ENCODE results near the gene TOR2A.

TOR2A gene

DNA sequence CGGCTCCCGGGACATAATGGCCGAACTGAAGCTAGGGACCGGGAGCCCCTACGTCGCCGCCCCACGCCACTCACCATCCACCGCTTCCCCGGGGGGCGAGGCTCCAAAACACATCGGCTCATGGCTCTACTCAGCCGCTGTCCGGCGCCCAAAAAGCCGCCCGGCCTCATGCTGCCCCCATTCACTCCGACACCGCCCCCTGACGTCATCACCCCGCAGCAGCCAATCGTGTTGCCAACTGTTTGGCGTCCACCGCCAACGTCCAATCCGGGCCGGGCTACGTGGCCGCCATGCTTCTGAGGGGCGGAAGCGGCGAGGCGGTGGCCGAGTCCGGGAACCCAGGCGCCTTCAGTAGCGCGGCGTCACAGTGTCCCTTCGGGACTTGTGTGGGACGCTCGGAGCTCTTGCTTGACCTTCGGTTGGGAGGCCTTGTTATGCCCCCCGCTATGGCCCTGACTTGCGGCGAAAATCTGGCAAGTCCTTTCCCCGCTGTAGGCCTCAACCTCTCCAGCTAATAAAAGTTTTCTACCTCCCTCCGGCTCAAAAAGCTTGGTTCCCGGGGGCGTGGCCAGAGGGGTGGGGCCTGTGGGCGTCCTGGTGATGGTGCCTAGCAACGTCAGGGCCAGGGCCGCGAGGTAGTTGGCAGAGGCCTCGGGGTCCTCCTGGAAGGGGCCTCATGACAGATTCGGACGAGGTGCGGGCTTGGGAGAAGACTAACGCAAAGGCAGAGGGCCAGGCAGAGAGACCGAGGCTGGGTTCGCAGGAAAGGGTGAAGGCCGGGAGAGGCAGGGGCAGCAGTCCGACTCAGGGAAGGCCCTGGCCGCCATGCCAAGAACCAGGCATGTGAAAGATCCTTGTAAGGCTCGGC lies 19.4 kb downstream of the TOR2A start, which contains the start of the genes PTRH1 and TTC16:
Gene PTRH1, minus strand, starts transcription at position 194 of the 868 bp plus-strand sequence. Its CDS starts 24 bp downstream, at position 170.
Gene TTC16, plus strand, starts transcription at position 610 of the 868 bp plus-strand sequence. Its CDS starts 67 bp downstream, at position 677.
- peak; percentile 98 for DNase-seq

DNA sequence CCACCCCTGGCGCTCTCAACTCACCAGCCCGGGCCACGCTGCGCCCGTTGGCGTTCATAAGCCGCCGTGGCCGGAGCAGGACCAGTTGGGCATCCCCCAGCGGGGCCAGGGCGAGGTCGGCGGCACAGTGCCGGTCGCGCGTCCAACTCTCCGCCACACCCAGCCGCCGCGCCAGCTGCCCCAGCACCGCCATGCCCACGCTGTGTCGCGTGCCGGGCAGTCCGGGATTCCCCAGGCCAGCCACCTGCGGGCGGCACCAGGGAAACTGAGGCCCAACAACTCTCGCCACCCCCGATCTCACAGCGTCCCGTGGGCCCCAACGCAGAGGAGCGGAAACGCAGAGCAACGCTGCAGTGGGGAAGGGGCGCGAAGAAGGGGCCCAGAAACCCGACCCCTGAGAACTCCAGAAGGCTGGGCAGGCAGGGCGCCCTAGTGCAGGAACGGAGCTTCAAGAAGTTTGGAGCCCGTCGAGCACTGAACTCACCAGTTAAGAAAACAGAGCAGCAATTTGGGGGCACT lies 20.1 kb downstream of the TOR2A start:
- DNase-seq: no peak

DNA sequence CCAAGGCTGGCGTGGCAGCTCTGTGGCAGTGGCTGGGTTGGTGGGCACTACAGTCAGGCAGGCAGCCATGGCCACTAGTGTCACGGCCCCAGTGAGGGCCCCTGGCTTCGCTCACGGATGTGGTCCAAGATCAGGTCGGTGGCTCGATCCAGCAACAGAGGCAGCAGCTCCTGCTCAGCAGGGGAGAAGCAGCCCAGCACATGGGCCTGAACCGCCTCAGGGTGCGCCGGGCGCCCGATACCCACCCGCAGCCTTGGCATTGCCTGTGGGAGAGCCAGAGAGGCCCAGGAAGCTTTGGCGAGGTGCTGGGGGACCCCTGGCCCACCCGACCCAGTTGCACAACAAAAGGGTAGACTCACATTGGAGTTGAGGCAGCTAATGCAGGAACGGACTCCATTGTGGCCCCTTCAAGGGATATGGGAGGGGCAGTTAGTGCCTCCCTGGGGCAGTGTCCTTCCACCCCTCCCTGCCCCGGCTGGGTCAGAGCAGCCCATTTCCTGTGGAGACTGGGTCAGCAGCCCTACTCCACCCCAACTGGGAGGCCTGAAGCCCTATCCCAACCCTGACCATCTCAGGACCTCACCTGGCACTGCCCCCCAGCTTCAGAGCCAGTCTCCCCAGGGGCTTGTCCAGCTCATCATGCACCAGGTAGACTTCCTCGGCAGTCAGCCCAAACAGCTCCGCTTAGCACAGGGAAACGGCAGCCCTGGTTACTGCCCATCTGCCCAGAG lies 20.9 kb downstream of the TOR2A start:
- DNase-seq: no peak

- DNase-seq: no peak
Observed at GRCh38 chr9:127712867-127713266, 22.2 kb downstream of the TOR2A start.

- no peak for DNase-seq
Observed at GRCh38 chr9:127712371-127712770, 22.7 kb downstream of the TOR2A start.

GRCh38 chr9:127711831-127712274 lies 23.2 kb downstream of the TOR2A start:
- no peak for DNase-seq

DNA sequence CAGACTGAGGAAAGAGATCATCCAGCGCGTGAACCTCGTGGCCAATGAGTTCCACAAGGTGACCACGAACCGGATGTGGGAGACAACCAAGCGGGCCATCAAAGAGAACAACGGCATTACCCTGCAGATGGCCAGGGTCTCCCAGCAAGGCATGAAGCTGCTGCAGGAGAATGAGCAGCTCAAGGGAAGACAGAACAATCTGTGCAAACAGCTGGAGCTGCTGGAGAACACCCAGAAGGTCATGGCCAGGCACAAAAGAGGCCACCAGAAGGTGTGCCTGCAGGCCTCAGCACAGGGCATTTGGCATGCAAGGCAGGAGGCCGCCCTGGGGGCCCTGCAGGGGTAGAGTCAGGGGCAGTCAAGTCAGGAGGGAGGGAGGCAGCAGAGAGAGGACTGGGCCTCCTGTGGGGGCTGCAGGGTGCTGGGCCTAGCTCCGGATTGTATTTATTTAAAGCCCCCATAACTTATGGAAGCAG lies 23.8 kb downstream of the TOR2A start:
- no peak for DNase-seq

DNA sequence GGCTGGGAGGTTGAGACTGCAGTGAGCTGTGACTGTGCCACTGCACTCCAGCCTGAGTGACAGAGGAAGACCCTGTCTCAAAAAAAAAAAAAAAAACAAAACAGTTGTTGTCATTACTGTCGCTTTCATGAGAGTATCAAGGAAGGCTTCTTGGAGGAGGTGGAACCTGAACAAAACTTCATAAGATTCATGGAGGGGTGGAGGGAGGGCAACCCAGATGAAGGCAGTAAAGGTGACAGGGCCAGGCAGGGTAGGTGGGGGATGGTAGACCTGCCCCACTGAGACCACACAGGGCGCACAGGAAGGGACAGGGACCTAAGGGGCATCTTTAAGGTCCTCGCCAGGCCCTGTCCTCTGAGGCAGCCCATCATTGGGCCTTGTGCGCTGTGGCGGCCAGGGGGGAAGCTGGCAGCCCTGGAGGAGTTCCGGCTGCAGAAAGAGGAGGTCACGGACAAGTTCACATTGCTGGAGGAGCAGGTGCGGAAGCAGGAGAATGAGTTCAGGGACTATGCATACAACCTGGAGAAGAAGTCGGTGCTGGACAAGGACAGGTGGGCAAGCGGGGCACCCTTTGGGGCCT lies 24.8 kb downstream of the TOR2A start:
- no peak for DNase-seq

GRCh38 chr9:127708952-127709587 lies 26.0 kb downstream of the TOR2A start:
- DNase-seq: no peak

DNA sequence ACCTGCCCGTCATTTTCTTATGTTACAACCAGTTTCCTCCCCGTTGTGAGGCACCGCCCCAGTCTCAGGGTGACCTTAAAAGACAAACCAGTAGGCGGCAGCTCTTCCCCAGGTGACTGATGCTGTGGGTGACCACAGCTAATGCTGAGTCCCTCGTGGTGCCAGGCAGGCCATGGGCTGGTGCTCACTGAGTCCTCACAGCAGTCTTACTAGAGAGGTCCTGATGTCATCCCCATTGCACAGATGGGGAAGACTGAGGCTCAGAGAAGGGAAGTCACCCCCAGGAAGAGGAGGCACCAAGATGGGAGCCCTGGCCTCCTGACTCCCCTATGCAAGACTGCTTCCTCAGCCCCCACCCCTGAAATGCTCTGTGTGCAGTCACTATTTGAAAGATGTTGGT lies 27.3 kb downstream of the TOR2A start:
- DNase-seq: peak; percentile 34

GRCh38 chr9:127706836-127707241 lies 28.3 kb downstream of the TOR2A start, which contains the start of gene CFAP157:
TSS of gene CFAP157 (plus strand) at chr9:127706988. CDS start at chr9:127707032, 44 bp downstream.
- DNase-seq: no peak

- no peak for DNase-seq
Observed at GRCh38 chr9:127705577-127706379, 29.3 kb downstream of the TOR2A start.

- no peak for DNase-seq
Observed at GRCh38 chr9:127703289-127703946, 31.7 kb downstream of the TOR2A start.

DNA sequence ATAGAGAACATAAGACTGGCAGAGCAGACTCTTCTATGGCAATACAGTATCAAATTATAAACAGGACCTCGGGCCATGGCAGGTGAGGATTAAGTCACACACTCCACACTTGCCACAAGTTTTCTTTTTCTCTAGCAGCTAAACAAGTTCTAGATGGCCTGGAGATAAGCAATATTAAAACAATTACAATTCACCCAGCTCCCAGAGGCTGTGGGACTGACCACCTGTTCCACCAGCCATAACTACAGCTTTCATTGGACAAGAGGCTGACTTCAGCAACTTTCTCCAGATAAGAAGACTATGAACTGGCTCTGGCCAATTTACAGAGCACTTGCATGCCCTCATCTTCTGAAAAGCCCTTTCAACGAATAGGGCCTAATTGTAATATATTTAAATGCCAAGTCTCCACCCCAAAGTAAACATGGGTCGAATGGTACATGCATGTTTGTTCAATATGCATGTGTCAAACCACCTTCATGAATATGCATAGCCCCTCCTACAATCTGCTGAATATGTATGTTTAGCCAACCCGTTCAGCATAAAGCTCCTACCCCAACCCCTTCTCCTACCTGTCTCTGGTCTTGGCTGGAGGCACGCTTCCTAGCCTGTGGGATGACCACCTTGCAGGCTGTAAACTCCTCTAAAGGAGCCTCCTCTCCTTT lies 34.4 kb downstream of the TOR2A start:
- no peak for DNase-seq

DNA sequence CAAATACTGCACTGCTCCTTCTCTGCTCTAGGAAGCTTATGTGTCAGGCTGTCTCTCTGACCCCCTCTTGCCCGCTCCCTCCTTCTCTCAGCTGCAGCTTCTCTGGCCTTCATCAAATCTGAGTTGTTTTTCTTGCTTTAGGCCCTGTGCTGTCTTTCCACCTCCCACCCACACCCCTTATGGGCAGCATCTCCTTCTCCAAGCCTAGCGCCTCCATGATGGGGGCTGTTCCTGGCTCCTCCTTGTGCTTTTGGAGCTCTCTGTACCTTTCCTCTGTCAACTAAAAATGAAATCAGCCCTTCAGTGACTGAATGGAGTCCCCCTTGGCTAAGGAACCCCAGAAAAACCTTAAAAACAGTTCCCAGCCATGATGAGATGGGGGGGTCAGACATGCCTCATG lies 35.0 kb downstream of the TOR2A start:
- no peak for DNase-seq

GRCh38 chr9:127698985-127699670 lies 36.0 kb downstream of the TOR2A start:
- peak; percentile 81 for DNase-seq

DNA sequence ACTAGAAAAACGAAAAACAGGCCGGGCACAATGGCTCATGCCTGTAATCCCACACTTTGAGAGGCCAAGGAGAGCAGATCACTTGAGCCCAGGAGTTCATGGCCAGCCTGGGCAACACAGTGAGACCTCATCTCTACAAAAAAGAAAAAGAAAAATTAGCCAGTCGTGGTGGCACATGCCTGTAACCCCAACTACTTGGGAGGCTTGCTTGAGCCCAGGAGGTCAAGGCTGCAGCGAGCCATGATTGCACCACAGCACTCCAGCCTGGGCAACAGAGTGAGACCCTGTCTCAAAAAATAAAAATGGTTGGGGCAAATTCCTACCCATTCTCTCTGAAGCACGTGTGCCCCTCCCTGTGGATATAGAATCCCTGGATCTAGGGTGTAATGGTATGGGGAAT lies 36.7 kb downstream of the TOR2A start:
- no peak for DNase-seq

- DNase-seq: no peak
Observed at GRCh38 chr9:127697575-127697974, 37.5 kb downstream of the TOR2A start.

GRCh38 chr9:127694890-127695720 lies 40.0 kb downstream of the TOR2A start:
- no peak for DNase-seq
